ENCODE measurements around the gene MRPS18A. TPM values are rescaled to one million over a fixed set of nuclear protein-coding genes. Genes with fewer than 3 reads are reported as not detected.

Gene MRPS18A
- total RNA-seq, 4 donors from 2014 or later = 30.7 to 47.4 (median 37.1) TPM

GRCh38 chr6:43717822-43718221, 30.2 kb upstream of the MRPS18A start:
- peak overlapping the region; percentile 38 to 65 (median 50) for H3K27ac ChIP-seq (replicated peaks in 1 of 4)
- intact Hi-C loops (cut with DNase I) = no loop called here

GRCh38 chr6:43717389-43717788, 29.8 kb upstream of the MRPS18A start:
- Histone ChIP-seq H3K27ac (replicated peaks in 1 of 4) (peak overlapping the region in 3 of 4 donors; percentile 41 to 48 (median 47)), H3K36me3 (no peaks in the 10 kb centered on the region), H3K27me3 (peaks cover 0 to 5% (median 0%) of the 10 kb centered on the region in 4 donors), H3K4me3 (no peak overlapping the region), H3K9me3 (no peaks in the 10 kb centered on the region), H3K4me1 (peaks cover 15 to 28% (median 27%) of the 10 kb centered on the region in 4 donors)
- intact Hi-C loops (cut with DNase I) = no loop called here
- TF ChIP-seq POLR2AphosphoS5 (IDR thresholded peaks at IDR 0.05) = no peak
- TF ChIP-seq POLR2A (IDR thresholded peaks at IDR 0.05; ENCODE audit: low read depth) = no peak
- TF ChIP-seq CTCF (IDR thresholded peaks at IDR 0.05) = no peak
- TF ChIP-seq EP300 (IDR thresholded peaks at IDR 0.05) = no peak
- WGBS = 97% methylated on average over 8 of the region's 8 CpGs
- DNase-seq (ENCODE audit: extremely low spot score) = no peak

More at GRCh38 chr6:43717822-43718221, 30.2 kb upstream of the MRPS18A start:
- 71% methylated on average over 4 of the region's 12 CpGs for WGBS
- Histone ChIP-seq H3K4me3 (no peak overlapping the region), H3K4me1 (peaks cover 15 to 28% (median 27%) of the 10 kb centered on the region in 4 donors), H3K27me3 (peaks cover 0 to 5% (median 0%) of the 10 kb centered on the region in 4 donors), H3K9me3 (no peaks in the 10 kb centered on the region), H3K36me3 (no peaks in the 10 kb centered on the region)
- TF ChIP-seq EP300 (IDR thresholded peaks at IDR 0.05) = no peak
- peak; percentile 48 to 53 for TF ChIP-seq POLR2AphosphoS5 (IDR thresholded peaks at IDR 0.05)
- TF ChIP-seq POLR2A (IDR thresholded peaks at IDR 0.05; ENCODE audit: low read depth) = no peak
- DNase-seq (ENCODE audit: extremely low spot score) = no peak

GRCh38 chr6:43716099-43716498, 28.5 kb upstream of the MRPS18A start:
- DNase-seq (ENCODE audit: extremely low spot score) = no peak
- Histone ChIP-seq H3K4me3 (no peak overlapping the region), H3K27ac (replicated peaks in 1 of 4) (peak overlapping the region in 2 of 4 donors; percentile 14 to 65), H3K36me3 (no peaks in the 10 kb centered on the region), H3K4me1 (peaks cover 15 to 28% (median 27%) of the 10 kb centered on the region in 4 donors), H3K27me3 (peaks cover 0 to 5% (median 0%) of the 10 kb centered on the region in 4 donors), H3K9me3 (no peaks in the 10 kb centered on the region)
- no peak for TF ChIP-seq CTCF (IDR thresholded peaks at IDR 0.05)
- whole genome bisulfite sequencing = 50% methylated on average over 8 of the region's 9 CpGs
- intact Hi-C loops (cut with DNase I) = no loop called here

- intact Hi-C loops (cut with DNase I) = no loop called here
These were observed 27.6 kb upstream of the MRPS18A start for GRCh38 chr6:43715056-43715788.

More at GRCh38 chr6:43715056-43715788, 27.6 kb upstream of the MRPS18A start:
- Histone ChIP-seq H3K27me3 (peaks cover 0 to 5% (median 0%) of the 10 kb centered on the region in 4 donors), H3K36me3 (no peaks in the 10 kb centered on the region), H3K27ac (replicated peaks in 1 of 4) (peak overlapping the region in 1 of 4 donors; percentile 65), H3K9me3 (no peaks in the 10 kb centered on the region), H3K4me3 (no peak overlapping the region), H3K4me1 (peaks cover 15 to 28% (median 27%) of the 10 kb centered on the region in 4 donors)
- DNase-seq (ENCODE audit: extremely low spot score) = no peak
- no peak for TF ChIP-seq EP300 (IDR thresholded peaks at IDR 0.05)
- no peak for TF ChIP-seq POLR2AphosphoS5 (IDR thresholded peaks at IDR 0.05)
- TF ChIP-seq POLR2A (IDR thresholded peaks at IDR 0.05; ENCODE audit: low read depth) = no peak
- TF ChIP-seq CTCF (IDR thresholded peaks at IDR 0.05) = no peak
- 94% methylated on average over 2 of the region's 5 CpGs for WGBS
